ENCODE measurements around the gene MAPK10. TPM values are rescaled to one million over a fixed set of nuclear protein-coding genes. Genes with fewer than 3 reads are reported as not detected.

Gene MAPK10
- total RNA-seq, 4 donors from 2014 or later, result 4.5 to 13.7 (median 9.8) TPM

DNA sequence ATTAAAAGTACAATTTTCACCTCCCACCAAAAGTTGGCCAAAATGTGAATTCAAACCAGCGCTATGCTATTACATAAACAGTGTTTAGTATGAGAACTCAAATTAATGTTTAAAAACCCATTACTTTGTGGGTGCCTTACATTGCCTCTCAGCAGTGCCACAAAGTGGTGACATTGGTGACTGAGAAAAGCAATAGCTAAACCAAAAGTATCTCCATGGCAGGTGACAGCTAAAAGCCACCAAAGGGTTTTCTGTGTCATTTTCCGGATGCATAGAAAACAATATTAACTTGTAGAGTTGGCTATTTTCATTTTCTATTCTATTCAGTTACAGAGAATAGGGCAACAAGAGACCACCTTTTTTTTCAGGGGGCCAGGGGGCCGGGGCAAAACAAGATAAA, 261.2 kb downstream of the MAPK10 start:
- Histone ChIP-seq H3K27me3 (no peaks in the 10 kb centered on the region), H3K9me3 (no peaks in the 10 kb centered on the region), H3K4me1 (no peaks in the 10 kb centered on the region), H3K27ac (replicated peaks in 1 of 4) (no peak overlapping the region), H3K4me3 (no peak overlapping the region), H3K36me3 (no peaks in the 10 kb centered on the region)
- intact Hi-C loops (cut with DNase I), result no loop called here
- DNase-seq (ENCODE audit: extremely low spot score), result no peak
- TF ChIP-seq, protein P1, sequence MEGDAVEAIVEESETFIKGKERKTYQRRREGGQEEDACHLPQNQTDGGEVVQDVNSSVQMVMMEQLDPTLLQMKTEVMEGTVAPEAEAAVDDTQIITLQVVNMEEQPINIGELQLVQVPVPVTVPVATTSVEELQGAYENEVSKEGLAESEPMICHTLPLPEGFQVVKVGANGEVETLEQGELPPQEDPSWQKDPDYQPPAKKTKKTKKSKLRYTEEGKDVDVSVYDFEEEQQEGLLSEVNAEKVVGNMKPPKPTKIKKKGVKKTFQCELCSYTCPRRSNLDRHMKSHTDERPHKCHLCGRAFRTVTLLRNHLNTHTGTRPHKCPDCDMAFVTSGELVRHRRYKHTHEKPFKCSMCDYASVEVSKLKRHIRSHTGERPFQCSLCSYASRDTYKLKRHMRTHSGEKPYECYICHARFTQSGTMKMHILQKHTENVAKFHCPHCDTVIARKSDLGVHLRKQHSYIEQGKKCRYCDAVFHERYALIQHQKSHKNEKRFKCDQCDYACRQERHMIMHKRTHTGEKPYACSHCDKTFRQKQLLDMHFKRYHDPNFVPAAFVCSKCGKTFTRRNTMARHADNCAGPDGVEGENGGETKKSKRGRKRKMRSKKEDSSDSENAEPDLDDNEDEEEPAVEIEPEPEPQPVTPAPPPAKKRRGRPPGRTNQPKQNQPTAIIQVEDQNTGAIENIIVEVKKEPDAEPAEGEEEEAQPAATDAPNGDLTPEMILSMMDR (IDR thresholded peaks at IDR 0.05), result no peak
- no peak for TF ChIP-seq POLR2AphosphoS5 (IDR thresholded peaks at IDR 0.05)
- TF ChIP-seq EP300 (IDR thresholded peaks at IDR 0.05), result no peak
- no peak for TF ChIP-seq POLR2A (IDR thresholded peaks at IDR 0.05; ENCODE audit: low read depth)
- 89% methylated on average over 3 of the region's 3 CpGs for WGBS

DNA sequence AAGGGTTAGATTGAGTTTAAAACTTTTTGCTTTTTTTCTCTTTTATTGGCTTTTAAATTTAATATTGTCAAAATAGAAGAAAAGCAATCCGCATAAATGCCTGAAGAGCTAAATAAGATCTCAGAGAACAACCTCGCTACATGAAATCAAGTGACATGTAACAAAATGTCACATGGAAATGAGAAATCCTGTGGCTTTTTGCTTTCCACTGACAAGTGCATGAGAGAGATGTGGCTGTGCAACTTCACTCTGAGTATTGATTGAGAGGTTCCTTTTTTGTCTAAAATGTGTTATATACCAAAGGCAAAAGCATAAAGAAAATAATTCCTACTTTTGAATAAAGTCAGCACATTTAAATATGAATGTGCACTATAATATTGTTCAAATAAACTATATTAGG, 263.5 kb downstream of the MAPK10 start:
- no peaks in the 10 kb centered on the region for H3K9me3 ChIP-seq
- H3K27me3 ChIP-seq, result no peaks in the 10 kb centered on the region
- TF ChIP-seq EP300 (IDR thresholded peaks at IDR 0.05) (no peak), POLR2A (IDR thresholded peaks at IDR 0.05; ENCODE audit: low read depth) (no peak)
- no peak overlapping the region for H3K27ac ChIP-seq (replicated peaks in 1 of 4)
- DNase-seq (ENCODE audit: extremely low spot score), result no peak
- H3K4me1 ChIP-seq, result no peaks in the 10 kb centered on the region
- no peak overlapping the region for H3K4me3 ChIP-seq
- no peaks in the 10 kb centered on the region for H3K36me3 ChIP-seq
- intact Hi-C loops (cut with DNase I), result no loop called here
- 97% methylated on average over 2 of the region's 2 CpGs for WGBS

DNA sequence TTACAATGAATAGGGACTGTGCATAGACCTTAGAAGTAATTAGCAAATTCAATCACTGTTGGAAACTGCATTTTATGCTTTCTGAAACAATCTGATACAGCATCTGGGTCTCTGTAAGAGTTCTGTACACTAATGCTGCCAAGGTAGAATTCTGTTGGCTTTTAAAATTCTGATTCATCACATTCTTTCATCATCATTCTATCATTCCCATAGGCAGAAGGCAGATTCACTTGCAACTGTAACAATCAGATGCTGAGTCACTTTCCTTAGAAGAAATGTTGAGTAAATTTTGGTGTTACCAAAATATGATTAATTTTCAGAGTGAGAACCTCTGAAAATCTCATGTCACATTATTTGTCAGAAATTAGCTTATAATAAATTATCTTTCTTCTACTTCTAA, 267.2 kb downstream of the MAPK10 start:
- no peak for TF ChIP-seq EP300 (IDR thresholded peaks at IDR 0.05)
- TF ChIP-seq POLR2A (IDR thresholded peaks at IDR 0.05; ENCODE audit: low read depth), result no peak
- TF ChIP-seq, protein P1 (IDR thresholded peaks at IDR 0.05), result no peak
- no peak for TF ChIP-seq POLR2AphosphoS5 (IDR thresholded peaks at IDR 0.05)
- peaks cover 0 to 10% (median 0%) of the 10 kb centered on the region in 4 donors for H3K4me1 ChIP-seq
- DNase-seq (ENCODE audit: extremely low spot score), result no peak
- H3K4me3 ChIP-seq, result no peak overlapping the region
- no peaks in the 10 kb centered on the region for H3K27me3 ChIP-seq
- intact Hi-C loops (cut with DNase I), result no loop called here
- no peak overlapping the region for H3K27ac ChIP-seq (replicated peaks in 1 of 4)
- H3K36me3 ChIP-seq, result no peaks in the 10 kb centered on the region
- no peaks in the 10 kb centered on the region for H3K9me3 ChIP-seq

DNA sequence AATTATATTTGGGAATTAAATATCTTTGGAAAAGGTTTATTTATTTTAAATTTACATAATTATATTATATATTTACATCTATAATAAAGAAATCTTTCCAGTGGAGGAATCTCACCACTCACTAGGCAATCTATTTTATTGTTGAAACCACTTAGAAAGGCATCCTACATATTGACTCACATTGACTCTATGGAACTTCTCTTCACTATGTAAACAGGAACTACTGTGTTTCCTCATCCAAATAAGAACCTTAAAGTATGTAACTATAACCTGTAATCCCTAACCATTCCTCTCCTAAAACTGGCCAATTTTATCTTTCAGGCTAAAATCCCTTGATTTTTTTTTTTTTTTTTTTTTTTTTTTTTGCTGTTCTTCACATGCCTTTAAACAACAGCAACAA, 268.7 kb downstream of the MAPK10 start:
- H3K27me3 ChIP-seq, result no peaks in the 10 kb centered on the region
- no peaks in the 10 kb centered on the region for H3K36me3 ChIP-seq
- H3K4me1 ChIP-seq, result peaks cover 0 to 10% (median 0%) of the 10 kb centered on the region in 4 donors
- TF ChIP-seq POLR2A (IDR thresholded peaks at IDR 0.05; ENCODE audit: low read depth), result no peak
- TF ChIP-seq, protein P1 (IDR thresholded peaks at IDR 0.05), result no peak
- TF ChIP-seq POLR2AphosphoS5 (IDR thresholded peaks at IDR 0.05), result no peak
- TF ChIP-seq EP300 (IDR thresholded peaks at IDR 0.05), result no peak
- no peak overlapping the region for H3K4me3 ChIP-seq
- DNase-seq (ENCODE audit: extremely low spot score), result no peak
- no peaks in the 10 kb centered on the region for H3K9me3 ChIP-seq
- H3K27ac ChIP-seq (replicated peaks in 1 of 4), result no peak overlapping the region
- intact Hi-C loops (cut with DNase I), result no loop called here

DNA sequence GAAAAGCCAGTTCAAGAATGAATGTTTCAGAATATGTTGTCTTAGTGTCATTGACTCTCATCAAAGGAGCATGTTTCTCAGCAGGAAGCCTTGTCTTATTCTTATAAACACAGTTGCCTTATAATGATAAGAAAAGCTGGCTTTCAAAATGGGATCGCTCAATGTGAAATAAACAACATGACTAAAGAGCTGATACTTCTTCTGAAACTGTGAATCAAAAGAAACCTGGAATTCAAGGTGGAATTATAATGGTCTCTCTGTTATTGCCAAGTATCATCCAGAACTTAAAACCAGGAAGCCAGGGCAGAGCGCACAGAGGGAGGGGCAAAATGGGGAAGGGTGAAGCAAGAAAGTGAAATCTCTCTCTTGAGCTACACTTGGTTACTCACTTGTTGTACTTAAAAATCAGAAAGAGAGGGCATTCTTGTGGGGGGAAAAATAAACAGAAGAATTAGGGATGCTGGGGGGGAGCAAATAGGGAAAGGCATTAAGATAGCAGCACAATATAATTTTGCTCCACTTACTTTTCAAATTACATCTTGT, 270.0 kb downstream of the MAPK10 start:
- Histone ChIP-seq H3K27ac (replicated peaks in 1 of 4) (no peak overlapping the region), H3K4me3 (no peak overlapping the region), H3K27me3 (no peaks in the 10 kb centered on the region), H3K36me3 (no peaks in the 10 kb centered on the region), H3K9me3 (no peaks in the 10 kb centered on the region), H3K4me1 (peaks cover 0 to 10% (median 0%) of the 10 kb centered on the region in 4 donors)
- no peak for DNase-seq (ENCODE audit: extremely low spot score)
- intact Hi-C loops (cut with DNase I), result no loop called here
- 66% methylated on average over 2 of the region's 2 CpGs for WGBS
- TF ChIP-seq EP300 (IDR thresholded peaks at IDR 0.05) (no peak), POLR2AphosphoS5 (IDR thresholded peaks at IDR 0.05) (no peak), POLR2A (IDR thresholded peaks at IDR 0.05; ENCODE audit: low read depth) (no peak)
- TF ChIP-seq, protein P1 (IDR thresholded peaks at IDR 0.05), result no peak
